ENCODE measurements around the gene IGSF5. TPM values are rescaled to one million over a fixed set of nuclear protein-coding genes. Genes with fewer than 3 reads are reported as not detected.

Gene IGSF5
- total RNA-seq, 1 donor from 2014 or later, result not detected

- no peak for DNase-seq (ENCODE audit: low read depth, low spot score)
Measured at GRCh38 chr21:39822042-39822441, 77.1 kb downstream of the IGSF5 start.

- DNase-seq (ENCODE audit: low read depth, low spot score), result no peak
Measured at GRCh38 chr21:39825250-39825649, 80.3 kb downstream of the IGSF5 start.

GRCh38 chr21:39834543-39834942 lies 89.6 kb downstream of the IGSF5 start:
- DNase-seq (ENCODE audit: low read depth, low spot score), result no peak

GRCh38 chr21:39837861-39838359 lies 92.9 kb downstream of the IGSF5 start:
- no peak for DNase-seq (ENCODE audit: low read depth, low spot score)

- no peak for DNase-seq (ENCODE audit: low read depth, low spot score)
Measured at GRCh38 chr21:39840373-39841097, 95.6 kb downstream of the IGSF5 start.

- DNase-seq (ENCODE audit: low read depth, low spot score), result no peak
Measured at GRCh38 chr21:39842741-39843459, 97.9 kb downstream of the IGSF5 start.

GRCh38 chr21:39843483-39843882 lies 98.5 kb downstream of the IGSF5 start:
- DNase-seq (ENCODE audit: low read depth, low spot score), result no peak

GRCh38 chr21:39843916-39844315 lies 98.9 kb downstream of the IGSF5 start:
- no peak for DNase-seq (ENCODE audit: low read depth, low spot score)

- no peak for DNase-seq (ENCODE audit: low read depth, low spot score)
Measured at GRCh38 chr21:39845571-39846130, 100.7 kb downstream of the IGSF5 start.

- DNase-seq (ENCODE audit: low read depth, low spot score), result no peak
Measured at GRCh38 chr21:39847877-39848276, 102.9 kb downstream of the IGSF5 start.

GRCh38 chr21:39849014-39849655 lies 104.2 kb downstream of the IGSF5 start:
- no peak for DNase-seq (ENCODE audit: low read depth, low spot score)

- no peak for DNase-seq (ENCODE audit: low read depth, low spot score)
Measured at GRCh38 chr21:39850333-39850732, 105.3 kb downstream of the IGSF5 start.

GRCh38 chr21:39851002-39851618 lies 106.1 kb downstream of the IGSF5 start:
- DNase-seq (ENCODE audit: low read depth, low spot score), result no peak

Other genes with a start within 250 kb of the IGSF5 start
- not detected in 2 replicates for gene B3GALT5, start 132.2 kb upstream of the IGSF5 start, total RNA-seq
- not detected in 2 replicates for gene PCP4, start 122.3 kb downstream of the IGSF5 start, total RNA-seq